MM.1S (cell line): Measurements from ENCODE around the gene TEFM.

Experiments
- DNase-seq: peaks from one replicate; pipeline ENCODE4 v3.0.0-alpha.2; 2015
- H2AFZ ChIP-seq: fragments of 300-600 bp; sonication (generic); 2 replicates; pipeline ENCODE4 v1.6.0; 2016; ENCODE audit warnings: antibody characterized with exemption, low read length
- H3F3A ChIP-seq: fragments of 300-600 bp; sonication (generic); 2 replicates; pipeline ENCODE4 v1.6.1; 2016; ENCODE audit warnings: mild to moderate bottlenecking, antibody characterized with exemption, low read length, moderate library complexity, mixed read lengths; ENCODE audit not compliant: insufficient read depth
- H3K27ac ChIP-seq: fragments of 300-600 bp; sonication (generic); 2 replicates; pipeline ENCODE4 v1.5.1; 2016; ENCODE audit warnings: mild to moderate bottlenecking, low read length
- H3K27me3 ChIP-seq: fragments of 300-600 bp; sonication (generic); replicated peaks from 2 replicates; pipeline ENCODE4 v1.6.0; 2016; ENCODE audit warnings: low read length; ENCODE audit not compliant: insufficient read depth
- H3K36me3 ChIP-seq: fragments of 300-600 bp; sonication (generic); replicated peaks from 2 replicates; pipeline ENCODE4 v1.6.1; 2016; ENCODE audit warnings: mild to moderate bottlenecking, low read length, mixed read lengths; ENCODE audit not compliant: insufficient read depth
- H3K4me1 ChIP-seq: fragments of 300-600 bp; sonication (generic); 2 replicates; pipeline ENCODE4 v1.6.1; 2016; ENCODE audit warnings: low read length, mixed read lengths
- H3K4me2 ChIP-seq: fragments of 300-600 bp; sonication (generic); 2 replicates; pipeline ENCODE4 v1.6.0; 2016; ENCODE audit warnings: low read depth, low read length
- H3K4me3 ChIP-seq: fragments of 300-600 bp; sonication (generic); 2 replicates; pipeline ENCODE4 v1.5.1; 2016; ENCODE audit warnings: low read length, mixed read lengths
- H3K79me2 ChIP-seq: fragments of 300-600 bp; sonication (generic); 2 replicates; pipeline ENCODE4 v1.6.1; 2016; ENCODE audit warnings: mixed run types, low read length, mixed read lengths
- H3K9ac ChIP-seq: fragments of 300-600 bp; sonication (generic); 2 replicates; pipeline ENCODE4 v1.6.1; 2016; ENCODE audit warnings: low read length, mixed read lengths
- H3K9me2 ChIP-seq: fragments of 300-600 bp; sonication (generic); replicated peaks from 2 replicates; pipeline ENCODE4 v1.6.1; 2016; ENCODE audit warnings: mild to moderate bottlenecking, low read length, mixed read lengths; ENCODE audit not compliant: insufficient read depth
- H3K9me3 ChIP-seq: fragments of 300-600 bp; sonication (generic); replicated peaks from 2 replicates; pipeline ENCODE4 v1.6.1; 2016; ENCODE audit warnings: mild to moderate bottlenecking, low read length, mixed read lengths; ENCODE audit not compliant: insufficient read depth
- H4K20me1 ChIP-seq: fragments of 300-600 bp; sonication (generic); 2 replicates; pipeline ENCODE4 v1.6.1; 2016; ENCODE audit warnings: mild to moderate bottlenecking, low read length, moderate library complexity, mixed read lengths; ENCODE audit not compliant: insufficient read depth
- EZH2 ChIP-seq: fragments of 300-600 bp; sonication (generic); optimal IDR thresholded peaks from 2 replicates; pipeline ENCODE3; 2017; ENCODE audit warnings: low read depth, mild to moderate bottlenecking, antibody characterized with exemption, low read length, mixed read lengths
- EZH2phosphoT487 ChIP-seq: fragments of 300-600 bp; sonication (generic); IDR thresholded peaks from 2 replicates; pipeline ENCODE4 v1.6.1; 2018; ENCODE audit warnings: antibody characterized with exemption, low read length
- TF ChIP-seq, protein P1 (sequence below): fragments of 300-600 bp; sonication (generic); IDR thresholded peaks from 2 replicates; pipeline ENCODE4 v1.5.1; 2016; ENCODE audit warnings: antibody characterized with exemption, low read length, mixed read lengths

TEFM gene

DNA sequence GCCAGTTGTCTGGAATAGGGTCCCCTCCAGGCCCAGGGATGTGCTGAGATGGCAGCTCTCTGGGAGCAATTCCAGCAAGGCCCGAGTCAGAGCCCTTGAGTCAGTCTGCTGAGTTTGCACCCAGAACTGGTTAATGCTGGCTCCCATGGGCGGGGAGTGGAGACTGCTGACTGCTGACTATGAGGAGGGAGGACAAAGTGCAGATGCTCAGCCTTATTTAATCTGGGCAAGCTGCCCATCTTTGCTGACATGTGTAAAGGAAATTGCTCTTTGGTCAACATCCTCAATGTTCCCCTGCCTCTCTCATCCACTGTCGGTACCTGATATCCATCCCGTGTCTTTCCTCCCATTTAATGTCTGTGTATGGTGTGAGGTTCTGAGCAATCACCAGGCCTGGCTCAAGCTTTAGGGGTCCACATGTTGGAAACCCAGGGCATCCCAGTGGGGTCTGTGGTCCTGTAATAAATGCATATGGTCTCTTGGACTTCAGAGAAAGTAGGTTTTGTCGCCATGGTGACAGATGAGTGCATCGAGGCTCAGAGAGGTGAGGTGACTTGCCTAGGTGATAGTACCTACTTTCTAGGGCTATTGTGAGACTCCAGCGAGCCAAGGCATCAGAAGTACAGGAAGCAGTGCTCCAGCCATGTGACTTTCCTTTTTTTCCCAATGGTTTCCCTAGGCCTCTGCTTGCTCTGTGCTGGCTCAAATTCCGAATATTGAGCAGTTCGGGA, 44.8 kb upstream of the TEFM start:
- H4K20me1 ChIP-seq = no peaks in the 10 kb centered on the region
- H3K27ac ChIP-seq = no peak overlapping the region
- H3K79me2 ChIP-seq = no peaks in the 10 kb centered on the region
- H3K4me3 ChIP-seq = no peak overlapping the region
- H3F3A ChIP-seq = no peaks in the 10 kb centered on the region
- H3K36me3 ChIP-seq = no peaks in the 10 kb centered on the region
- H3K9ac ChIP-seq = no peak overlapping the region
- no peaks in the 10 kb centered on the region for H3K4me1 ChIP-seq
- H2AFZ ChIP-seq = no peak overlapping the region
- H3K27me3 ChIP-seq = no peaks in the 10 kb centered on the region
- no peaks in the 10 kb centered on the region for H3K9me3 ChIP-seq
- no peak for TF ChIP-seq EZH2
- H3K4me2 ChIP-seq = no peak overlapping the region
- no peaks in the 10 kb centered on the region for H3K9me2 ChIP-seq
- DNase-seq = no peak

DNA sequence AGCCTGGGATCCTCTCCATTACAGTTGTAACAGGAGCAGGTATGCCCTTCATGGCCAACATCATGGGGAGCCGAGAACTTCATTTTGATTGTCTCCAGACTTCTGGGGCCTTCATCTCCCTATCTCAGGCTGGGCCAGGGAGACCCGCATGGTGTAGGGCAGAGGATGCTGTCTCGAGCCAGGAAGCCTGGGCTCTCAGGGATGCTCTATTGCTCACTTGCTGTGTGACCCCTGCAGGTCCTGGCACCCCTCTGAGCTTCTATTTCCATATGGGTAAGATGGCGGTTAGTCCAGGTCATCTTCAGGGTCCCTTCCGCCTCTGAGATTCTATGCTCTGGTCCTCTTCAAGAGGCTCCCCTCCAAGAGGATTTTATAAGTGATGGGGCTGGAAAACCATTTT, 44.2 kb upstream of the TEFM start:
- Histone ChIP-seq H2AFZ (no peak overlapping the region), H4K20me1 (no peaks in the 10 kb centered on the region), H3K4me1 (no peaks in the 10 kb centered on the region), H3K9me2 (no peaks in the 10 kb centered on the region), H3F3A (no peaks in the 10 kb centered on the region), H3K9me3 (no peaks in the 10 kb centered on the region), H3K4me2 (no peak overlapping the region), H3K27ac (no peak overlapping the region), H3K9ac (no peak overlapping the region), H3K4me3 (no peak overlapping the region), H3K79me2 (no peaks in the 10 kb centered on the region), H3K27me3 (no peaks in the 10 kb centered on the region), H3K36me3 (no peaks in the 10 kb centered on the region)
- no peak for TF ChIP-seq EZH2
- TF ChIP-seq, protein P1, sequence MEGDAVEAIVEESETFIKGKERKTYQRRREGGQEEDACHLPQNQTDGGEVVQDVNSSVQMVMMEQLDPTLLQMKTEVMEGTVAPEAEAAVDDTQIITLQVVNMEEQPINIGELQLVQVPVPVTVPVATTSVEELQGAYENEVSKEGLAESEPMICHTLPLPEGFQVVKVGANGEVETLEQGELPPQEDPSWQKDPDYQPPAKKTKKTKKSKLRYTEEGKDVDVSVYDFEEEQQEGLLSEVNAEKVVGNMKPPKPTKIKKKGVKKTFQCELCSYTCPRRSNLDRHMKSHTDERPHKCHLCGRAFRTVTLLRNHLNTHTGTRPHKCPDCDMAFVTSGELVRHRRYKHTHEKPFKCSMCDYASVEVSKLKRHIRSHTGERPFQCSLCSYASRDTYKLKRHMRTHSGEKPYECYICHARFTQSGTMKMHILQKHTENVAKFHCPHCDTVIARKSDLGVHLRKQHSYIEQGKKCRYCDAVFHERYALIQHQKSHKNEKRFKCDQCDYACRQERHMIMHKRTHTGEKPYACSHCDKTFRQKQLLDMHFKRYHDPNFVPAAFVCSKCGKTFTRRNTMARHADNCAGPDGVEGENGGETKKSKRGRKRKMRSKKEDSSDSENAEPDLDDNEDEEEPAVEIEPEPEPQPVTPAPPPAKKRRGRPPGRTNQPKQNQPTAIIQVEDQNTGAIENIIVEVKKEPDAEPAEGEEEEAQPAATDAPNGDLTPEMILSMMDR = no peak
- no peak for TF ChIP-seq EZH2phosphoT487
- DNase-seq = no peak

DNA sequence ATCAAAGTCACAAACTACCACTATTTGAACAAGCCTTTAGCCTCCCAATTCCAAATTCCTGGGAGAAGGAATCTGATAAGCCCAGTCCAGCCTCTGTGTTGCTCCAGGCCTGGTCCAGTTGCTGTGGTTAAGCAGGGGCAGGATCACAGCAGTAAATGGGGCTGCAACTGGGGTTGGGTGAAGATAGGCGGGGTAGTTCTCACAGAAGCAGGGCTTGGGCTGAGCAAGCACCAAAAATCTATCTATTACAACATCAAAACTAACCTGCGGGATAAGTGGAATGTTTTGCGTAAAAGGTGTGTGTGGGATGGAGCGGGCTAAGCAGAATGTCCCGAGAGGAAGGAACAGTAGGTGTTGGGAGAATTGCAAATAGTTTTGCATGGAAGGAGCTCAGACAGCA, 41.8 kb upstream of the TEFM start:
- no peak overlapping the region for H3K4me3 ChIP-seq
- no peaks in the 10 kb centered on the region for H3K9me3 ChIP-seq
- no peaks in the 10 kb centered on the region for H3K79me2 ChIP-seq
- H4K20me1 ChIP-seq = no peaks in the 10 kb centered on the region
- H3K9me2 ChIP-seq = no peaks in the 10 kb centered on the region
- H3F3A ChIP-seq = no peaks in the 10 kb centered on the region
- no peak for TF ChIP-seq EZH2phosphoT487
- TF ChIP-seq, protein P1 = no peak
- TF ChIP-seq EZH2 = no peak
- no peak overlapping the region for H2AFZ ChIP-seq
- H3K36me3 ChIP-seq = no peaks in the 10 kb centered on the region
- no peak overlapping the region for H3K4me2 ChIP-seq
- H3K9ac ChIP-seq = no peak overlapping the region
- no peaks in the 10 kb centered on the region for H3K4me1 ChIP-seq
- no peak overlapping the region for H3K27ac ChIP-seq
- no peak for DNase-seq
- no peaks in the 10 kb centered on the region for H3K27me3 ChIP-seq

DNA sequence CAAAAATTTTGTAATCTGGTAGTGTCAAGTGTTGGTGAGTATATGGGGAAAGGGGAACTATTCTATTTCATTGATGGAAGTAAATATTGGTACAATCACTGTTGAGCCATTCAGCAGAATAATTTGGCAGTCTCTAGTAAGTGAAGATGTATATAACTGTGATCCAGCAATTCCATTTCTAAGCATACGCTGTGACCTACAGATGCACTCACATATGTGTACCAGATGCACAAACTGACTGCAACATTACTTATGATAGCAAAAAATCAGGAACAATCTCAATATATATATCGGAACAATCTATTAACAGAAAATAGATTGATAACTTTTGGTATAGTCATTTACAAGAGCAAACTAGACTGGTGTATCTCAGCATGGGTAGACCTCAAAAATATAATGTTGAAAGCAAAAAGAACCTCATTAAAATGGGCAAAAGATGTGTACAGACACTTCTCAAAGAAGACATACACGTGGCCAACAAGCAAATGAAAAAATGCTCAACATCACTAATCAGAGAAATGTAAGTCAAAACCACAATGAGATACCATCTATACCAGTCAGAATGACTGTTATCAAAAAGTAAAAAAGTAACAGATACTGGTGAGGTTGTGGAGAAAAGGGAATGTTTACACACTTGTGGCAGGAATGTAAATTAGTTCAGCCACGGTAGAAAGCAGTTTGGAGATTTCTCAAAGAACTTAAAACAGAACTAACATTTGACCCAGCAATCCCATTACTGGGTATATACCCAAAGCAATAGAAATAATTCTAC, 36.5 kb upstream of the TEFM start:
- peaks cover 11% of the 10 kb centered on the region for H3K4me1 ChIP-seq
- no peaks in the 10 kb centered on the region for H3K79me2 ChIP-seq
- H3K9me2 ChIP-seq = no peaks in the 10 kb centered on the region
- no peaks in the 10 kb centered on the region for H3K36me3 ChIP-seq
- H3K27me3 ChIP-seq = peaks cover 3% of the 10 kb centered on the region; the same call in 1 of the 2 replicates
- H3K27ac ChIP-seq = no peak overlapping the region
- H3K4me3 ChIP-seq = no peak overlapping the region
- TF ChIP-seq, protein P1 = no peak
- TF ChIP-seq EZH2phosphoT487 = no peak
- no peak for TF ChIP-seq EZH2
- DNase-seq = no peak
- H4K20me1 ChIP-seq = no peaks in the 10 kb centered on the region
- H3K4me2 ChIP-seq = no peak overlapping the region
- no peak overlapping the region for H2AFZ ChIP-seq
- peaks cover 16% of the 10 kb centered on the region for H3F3A ChIP-seq
- H3K9ac ChIP-seq = no peak overlapping the region
- no peaks in the 10 kb centered on the region for H3K9me3 ChIP-seq
